Skeletal muscle cell (primary cell): ENCODE measurements around the gene ZYX.

Experiments
- DNase-seq: peaks from one replicate; pipeline ENCODE4 v3.0.0-alpha.2; 2010; ENCODE audit warnings: low read depth
- H3K4me3 ChIP-seq: 2 replicates; pipeline ENCODE4 v1.5.1; 2011; ENCODE audit warnings: low read depth, mild to moderate bottlenecking, control low read depth, low read length, moderate library complexity

The ZYX gene

GRCh38 chr7:143361552-143362130 lies 19.5 kb upstream of the ZYX start:
- H3K4me3 ChIP-seq: peak overlapping the region; percentile 66
- DNase-seq: no peak

DNA sequence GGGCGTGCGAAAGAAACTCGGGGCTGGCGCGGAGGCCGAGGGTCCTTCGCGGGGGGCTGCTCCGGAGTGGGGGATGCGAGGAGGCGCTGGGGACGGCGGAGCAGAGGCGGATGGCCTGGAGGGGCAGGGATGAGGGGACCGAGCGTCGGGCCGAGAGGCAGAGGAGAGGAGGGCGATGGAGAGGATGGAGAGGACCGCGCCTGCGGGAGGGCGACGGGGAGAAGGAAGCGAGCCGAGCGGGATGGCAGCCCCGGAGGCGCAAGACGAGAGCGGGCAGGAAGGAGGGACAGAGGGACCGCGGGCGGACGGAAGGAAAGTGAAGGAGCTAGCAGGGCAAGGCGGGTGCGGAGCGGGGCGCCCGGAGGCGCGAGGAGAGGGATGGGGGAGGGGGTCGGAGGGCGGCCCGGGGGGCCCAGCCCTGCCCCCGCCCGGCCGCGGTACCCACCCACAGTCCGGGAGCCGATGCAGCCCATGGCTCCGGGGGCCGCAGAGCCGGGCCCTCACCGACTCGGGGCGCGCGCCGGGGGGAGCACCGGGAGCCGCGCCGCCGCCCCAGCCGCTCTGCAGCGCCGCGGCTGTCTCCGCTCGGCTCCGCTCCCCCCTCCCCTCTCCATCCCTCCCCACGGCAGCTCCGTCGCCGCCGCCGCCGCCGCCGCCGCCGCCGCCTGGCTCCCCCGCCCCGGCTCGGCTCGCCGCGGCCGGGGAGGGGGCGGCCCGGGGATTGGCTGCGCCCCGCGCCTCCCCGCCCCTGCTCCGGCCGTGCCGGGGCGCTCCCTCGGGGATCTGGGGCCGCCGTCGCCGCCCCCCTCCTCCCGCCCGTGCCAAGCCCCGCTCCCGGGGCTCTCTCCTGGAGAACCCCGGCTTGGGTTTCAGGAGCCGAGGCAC lies 18.8 kb upstream of the ZYX start, which contains the start of gene FAM131B:
Gene FAM131B (minus strand): TSS at position 583 of the 885 bp plus-strand sequence. CDS start 110 bp downstream, at position 473.
- no peak for DNase-seq
- peak within 1 kb of the TSS; percentile 66 for H3K4me3 ChIP-seq

GRCh38 chr7:143363016-143363937 lies 17.9 kb upstream of the ZYX start:
- no peak for DNase-seq

DNA sequence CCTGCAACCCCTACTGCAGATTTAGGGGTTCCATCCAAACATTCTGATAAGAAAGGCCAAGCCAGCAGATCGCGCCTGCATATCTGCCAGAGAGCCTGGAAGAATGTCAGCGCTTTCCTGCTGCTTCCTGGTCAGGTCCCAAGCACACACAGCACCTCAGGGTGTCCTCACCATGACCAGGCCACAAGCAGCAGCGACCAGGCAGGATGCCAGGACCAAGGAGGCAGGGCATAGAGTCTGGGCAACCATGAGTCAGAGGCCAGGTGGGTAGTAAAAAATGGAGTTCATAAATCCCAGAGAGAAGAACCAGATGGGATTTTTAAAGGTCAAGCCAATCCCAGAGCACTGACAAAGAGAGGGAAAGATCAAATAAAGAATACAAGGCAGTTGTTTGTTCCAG lies 13.2 kb upstream of the ZYX start:
- no peak overlapping the region for H3K4me3 ChIP-seq
- no peak for DNase-seq

More at GRCh38 chr7:143363016-143363937, 17.9 kb upstream of the ZYX start:
- peak overlapping the region; percentile 36 for H3K4me3 ChIP-seq

GRCh38 chr7:143368387-143368786 lies 12.8 kb upstream of the ZYX start:
- DNase-seq: no peak
- no peak overlapping the region for H3K4me3 ChIP-seq

- DNase-seq: no peak
- H3K4me3 ChIP-seq: no peak overlapping the region
Measured at GRCh38 chr7:143369678-143370651, 11.2 kb upstream of the ZYX start.

DNA sequence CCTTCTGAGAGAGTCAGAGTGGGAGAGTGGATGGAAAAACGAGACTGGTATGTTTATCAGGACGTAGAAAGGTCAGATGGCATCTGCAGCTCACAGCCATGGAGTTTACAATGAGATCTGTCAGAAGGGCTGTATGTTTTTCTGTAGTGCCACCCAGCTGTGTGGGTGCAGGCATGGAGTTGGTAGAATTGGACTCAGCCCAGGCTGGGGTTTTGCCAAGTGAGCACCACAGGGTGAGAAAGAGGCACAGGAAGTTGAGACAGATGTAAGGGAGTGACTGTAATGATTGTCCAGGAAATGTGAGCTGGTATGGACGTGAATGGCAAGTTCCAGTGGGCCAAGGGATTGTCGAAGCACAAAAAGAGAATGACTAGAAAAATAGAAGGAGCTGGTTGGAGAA lies 9.1 kb upstream of the ZYX start:
- DNase-seq: no peak
- no peak overlapping the region for H3K4me3 ChIP-seq

DNA sequence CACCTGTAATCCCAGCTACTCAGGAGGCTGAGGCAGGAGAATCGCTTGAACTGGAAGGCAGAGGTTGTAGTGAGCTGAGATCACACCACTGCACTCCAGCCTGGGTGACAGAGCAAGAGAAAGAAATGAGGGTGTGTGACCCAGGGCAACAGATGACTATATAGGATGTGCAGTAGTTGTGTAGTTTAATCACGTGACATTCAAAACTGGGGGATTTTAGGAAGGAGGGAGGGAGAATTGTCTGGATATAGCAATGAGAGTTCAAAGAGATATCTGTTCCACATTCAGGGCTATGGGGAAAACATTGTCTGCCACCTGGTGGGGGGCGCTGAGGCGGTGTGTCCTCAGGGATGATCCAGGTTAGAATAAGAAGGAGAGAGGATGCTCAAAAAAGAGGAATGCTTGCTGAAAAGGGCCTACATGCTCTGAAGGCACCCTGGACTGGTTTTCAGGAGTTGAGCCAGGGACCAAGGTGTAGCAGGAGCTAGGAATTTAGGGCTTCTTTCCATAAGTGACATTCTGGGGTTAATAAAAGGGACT lies 7.8 kb upstream of the ZYX start:
- no peak overlapping the region for H3K4me3 ChIP-seq
- DNase-seq: no peak

- DNase-seq: no peak
- no peak overlapping the region for H3K4me3 ChIP-seq
Measured at GRCh38 chr7:143374561-143374960, 6.6 kb upstream of the ZYX start.

DNA sequence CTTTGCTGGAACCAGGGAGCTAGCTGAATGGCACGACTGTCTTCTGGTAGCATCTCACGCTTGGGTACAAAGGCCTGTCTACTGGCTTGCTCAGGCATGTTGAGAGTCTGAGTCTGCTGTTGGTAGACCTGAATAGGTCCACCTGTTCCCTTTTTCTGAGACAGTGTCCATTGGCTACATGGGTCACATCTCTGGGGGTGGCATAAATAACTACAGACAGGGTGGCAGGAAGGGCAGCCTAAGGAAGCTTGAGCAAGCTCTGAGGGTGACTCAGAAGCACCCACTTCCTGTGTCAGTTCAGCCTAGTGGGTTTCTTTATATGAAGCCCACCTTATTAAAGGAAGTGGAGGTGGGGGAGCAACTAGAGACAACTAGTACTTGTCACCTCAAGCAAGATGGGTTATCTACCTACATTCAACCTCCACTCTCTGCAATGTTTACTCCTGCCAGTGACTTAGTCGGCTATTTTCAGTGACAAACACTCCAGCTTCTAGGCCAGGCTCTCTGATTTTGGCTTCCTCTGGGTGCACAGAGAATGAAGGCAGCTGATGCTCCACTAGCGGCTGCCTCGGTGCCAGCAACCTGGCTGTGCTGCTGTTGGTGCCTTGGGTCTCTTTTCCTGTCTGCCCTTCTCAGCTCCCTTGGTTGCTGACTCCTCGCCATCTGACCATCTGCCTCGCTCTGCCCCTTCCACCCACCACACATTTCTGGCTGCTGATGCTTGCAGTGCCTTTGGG lies 5.7 kb upstream of the ZYX start:
- no peak for DNase-seq

GRCh38 chr7:143376396-143376795 lies 4.7 kb upstream of the ZYX start:
- DNase-seq: no peak
- no peak overlapping the region for H3K4me3 ChIP-seq

More for the DNA sequence above, 5.7 kb upstream of the ZYX start:
- no peak overlapping the region for H3K4me3 ChIP-seq

- DNase-seq: no peak
- peak overlapping the region; percentile 93 for H3K4me3 ChIP-seq
Measured at GRCh38 chr7:143379611-143380259, 1.4 kb upstream of the ZYX start.

- peak overlapping the region; percentile 93 for H3K4me3 ChIP-seq
- peak; percentile 48 for DNase-seq
Measured at GRCh38 chr7:143380260-143380645, 892 bp upstream of the ZYX start.

GRCh38 chr7:143381427-143382125 lies 431 bp downstream of the ZYX start:
- peak overlapping the region; percentile 93 for H3K4me3 ChIP-seq
- DNase-seq: peak; percentile 52

GRCh38 chr7:143382126-143382790 lies 1.1 kb downstream of the ZYX start:
- peak overlapping the region; percentile 93 for H3K4me3 ChIP-seq
- no peak for DNase-seq
